ENCODE measurements around the gene EGFR. TPM values are rescaled to one million over a fixed set of nuclear protein-coding genes. Genes with fewer than 3 reads are reported as not detected.

EGFR gene
- total and polyA plus RNA-seq, 11 donors = 2.3 to 29.6 (median 7.0) TPM

GRCh38 chr7:55180963-55181542, 162.2 kb downstream of the EGFR start:
- ATAC-seq = no peak
- Histone ChIP-seq H3K36me3 (peaks cover 0 to 56% (median 29%) of the 10 kb centered on the region in 9 donors), H3K27me3 (no peaks in the 10 kb centered on the region), H3K4me1 (peaks cover 0 to 25% (median 13%) of the 10 kb centered on the region in 12 donors), H3K27ac (no peak overlapping the region), H3K4me3 (no peak overlapping the region), H3K9me3 (no peaks in the 10 kb centered on the region)
- intact Hi-C loops (cut with DNase I) = no loop called here
- no peak for TF ChIP-seq POLR2A (IDR thresholded peaks at IDR 0.05)
- no peak for TF ChIP-seq CTCF (IDR thresholded peaks at IDR 0.05)
- DNase-seq = no peak
- WGBS, 4 donors = 83 to 87% (median 85%) methylated on average over 19 of the region's 19 CpGs

DNA sequence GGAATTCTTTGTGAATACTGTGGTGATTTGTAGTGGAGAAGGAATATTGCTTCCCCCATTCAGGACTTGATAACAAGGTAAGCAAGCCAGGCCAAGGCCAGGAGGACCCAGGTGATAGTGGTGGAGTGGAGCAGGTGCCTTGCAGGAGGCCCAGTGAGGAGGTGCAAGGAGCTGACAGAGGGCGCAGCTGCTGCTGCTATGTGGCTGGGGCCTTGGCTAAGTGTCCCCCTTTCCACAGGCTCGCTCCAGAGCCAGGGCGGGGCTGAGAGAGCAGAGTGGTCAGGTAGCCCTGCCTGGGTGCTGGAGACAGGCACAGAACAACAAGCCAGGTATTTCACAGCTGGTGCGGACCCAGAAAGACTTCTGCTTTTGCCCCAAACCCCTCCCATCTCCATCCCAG, 162.9 kb downstream of the EGFR start:
- peaks cover 0 to 22% (median 13%) of the 10 kb centered on the region in 12 donors for H3K4me1 ChIP-seq
- DNase-seq (no peak), ATAC-seq (no peak)
- intact Hi-C loops (cut with DNase I) = no loop called here
- no peaks in the 10 kb centered on the region for H3K9me3 ChIP-seq
- no peak overlapping the region for H3K27ac ChIP-seq
- H3K36me3 ChIP-seq = peaks cover 0 to 59% (median 29%) of the 10 kb centered on the region in 9 donors
- no peak for TF ChIP-seq CTCF (IDR thresholded peaks at IDR 0.05)
- no peak for TF ChIP-seq POLR2A (IDR thresholded peaks at IDR 0.05)
- 88 to 99% (median 97%) methylated on average over 4 of the region's 4 CpGs for WGBS, 4 donors
- H3K4me3 ChIP-seq = no peak overlapping the region
- no peaks in the 10 kb centered on the region for H3K27me3 ChIP-seq

- H3K4me1 ChIP-seq = peaks cover 0 to 23% (median 15%) of the 10 kb centered on the region in 12 donors
- 84 to 96% (median 89%) methylated on average over 14 to 15 of the region's 15 CpGs for WGBS, 4 donors
- no peak for TF ChIP-seq POLR2A (IDR thresholded peaks at IDR 0.05)
- TF ChIP-seq CTCF (IDR thresholded peaks at IDR 0.05) = no peak
- H3K27me3 ChIP-seq = no peaks in the 10 kb centered on the region
- no peaks in the 10 kb centered on the region for H3K9me3 ChIP-seq
- no peak overlapping the region for H3K4me3 ChIP-seq
- no peak for ATAC-seq
- peaks cover 0 to 59% (median 29%) of the 10 kb centered on the region in 9 donors for H3K36me3 ChIP-seq
- intact Hi-C loops (cut with DNase I) = no loop called here
- no peak overlapping the region for H3K27ac ChIP-seq
- no peak for DNase-seq
These were observed 165.1 kb downstream of the EGFR start for GRCh38 chr7:55183897-55184296.

GRCh38 chr7:55185321-55185802, 166.5 kb downstream of the EGFR start:
- Histone ChIP-seq H3K4me1 (peaks cover 0 to 37% (median 21%) of the 10 kb centered on the region in 12 donors), H3K27me3 (no peaks in the 10 kb centered on the region), H3K9me3 (no peaks in the 10 kb centered on the region), H3K4me3 (no peak overlapping the region), H3K27ac (no peak overlapping the region), H3K36me3 (peaks cover 0 to 57% (median 28%) of the 10 kb centered on the region in 9 donors)
- TF ChIP-seq CTCF (IDR thresholded peaks at IDR 0.05) (no peak), POLR2A (IDR thresholded peaks at IDR 0.05) (no peak)
- intact Hi-C loops (cut with DNase I) = no loop called here
- DNase-seq = no peak
- no peak for ATAC-seq
- WGBS, 4 donors = 83 to 88% (median 88%) methylated on average over 8 of the region's 8 CpGs

Measured in heart left ventricle (tissue), 16 donors.